HEK293 (cell line): ENCODE results near the gene ZFAND3.

Source experiments
- TCF7L2 ChIP-seq: IDR thresholded peaks from 2 replicates; pipeline ENCODE4 v1.6.1; 2011; ENCODE audit warnings: low read depth, mild to moderate bottlenecking, inconsistent platforms, low read length, moderate library complexity, borderline replicate concordance
- ZBTB1 ChIP-seq: fragments of 450-650 bp; formaldehyde crosslinking; IDR thresholded peaks from 2 replicates; pipeline ENCODE4 v1.5.1; 2016; ENCODE audit warnings: missing biosample characterization, missing genetic modification characterization
- ZNF138 ChIP-seq: fragments of 450-650 bp; formaldehyde crosslinking; IDR thresholded peaks from 2 replicates; pipeline ENCODE4 v1.5.1; 2016; ENCODE audit warnings: missing biosample characterization, missing genetic modification characterization, borderline replicate concordance
- ZNF146 ChIP-seq: fragments of 450-650 bp; formaldehyde crosslinking; IDR thresholded peaks from 2 replicates; pipeline ENCODE4 v1.5.1; 2016; ENCODE audit warnings: missing biosample characterization, missing genetic modification characterization
- TF ChIP-seq, protein P1 (sequence below): fragments of 450-650 bp; formaldehyde crosslinking; IDR thresholded peaks from 2 replicates; pipeline ENCODE4 v1.5.1; 2016; ENCODE audit warnings: missing biosample characterization, missing genetic modification characterization
- TF ChIP-seq, protein P2 (sequence below): fragments of 450-650 bp; formaldehyde crosslinking; IDR thresholded peaks from 2 replicates; pipeline ENCODE4 v1.5.1; 2016; ENCODE audit warnings: missing biosample characterization, missing genetic modification characterization

DNA sequence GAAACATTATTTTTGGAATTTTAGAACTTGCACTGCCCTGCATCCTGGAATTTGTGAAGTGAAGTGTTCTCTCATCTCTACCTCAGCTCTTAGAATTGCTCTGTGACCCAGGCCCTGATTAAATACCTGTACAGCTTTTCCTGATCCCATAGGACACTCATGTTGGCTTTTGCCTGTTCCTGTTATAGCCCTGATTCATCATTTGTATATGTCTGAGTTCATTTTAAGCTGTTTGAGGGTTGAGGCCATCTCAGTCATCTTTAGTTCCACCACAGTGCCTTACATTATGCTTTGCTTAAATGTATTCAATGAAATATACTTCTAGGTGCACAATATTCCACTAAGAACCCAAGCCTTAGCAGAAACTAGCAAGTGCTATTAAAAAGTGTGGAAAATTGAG, 26.4 kb downstream of the ZFAND3 start:
- TF ChIP-seq, protein P1, sequence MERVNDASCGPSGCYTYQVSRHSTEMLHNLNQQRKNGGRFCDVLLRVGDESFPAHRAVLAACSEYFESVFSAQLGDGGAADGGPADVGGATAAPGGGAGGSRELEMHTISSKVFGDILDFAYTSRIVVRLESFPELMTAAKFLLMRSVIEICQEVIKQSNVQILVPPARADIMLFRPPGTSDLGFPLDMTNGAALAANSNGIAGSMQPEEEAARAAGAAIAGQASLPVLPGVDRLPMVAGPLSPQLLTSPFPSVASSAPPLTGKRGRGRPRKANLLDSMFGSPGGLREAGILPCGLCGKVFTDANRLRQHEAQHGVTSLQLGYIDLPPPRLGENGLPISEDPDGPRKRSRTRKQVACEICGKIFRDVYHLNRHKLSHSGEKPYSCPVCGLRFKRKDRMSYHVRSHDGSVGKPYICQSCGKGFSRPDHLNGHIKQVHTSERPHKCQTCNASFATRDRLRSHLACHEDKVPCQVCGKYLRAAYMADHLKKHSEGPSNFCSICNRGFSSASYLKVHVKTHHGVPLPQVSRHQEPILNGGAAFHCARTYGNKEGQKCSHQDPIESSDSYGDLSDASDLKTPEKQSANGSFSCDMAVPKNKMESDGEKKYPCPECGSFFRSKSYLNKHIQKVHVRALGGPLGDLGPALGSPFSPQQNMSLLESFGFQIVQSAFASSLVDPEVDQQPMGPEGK = no peak
- no peak for TF ChIP-seq ZNF138
- TF ChIP-seq TCF7L2 = no peak
- TF ChIP-seq, protein P2, sequence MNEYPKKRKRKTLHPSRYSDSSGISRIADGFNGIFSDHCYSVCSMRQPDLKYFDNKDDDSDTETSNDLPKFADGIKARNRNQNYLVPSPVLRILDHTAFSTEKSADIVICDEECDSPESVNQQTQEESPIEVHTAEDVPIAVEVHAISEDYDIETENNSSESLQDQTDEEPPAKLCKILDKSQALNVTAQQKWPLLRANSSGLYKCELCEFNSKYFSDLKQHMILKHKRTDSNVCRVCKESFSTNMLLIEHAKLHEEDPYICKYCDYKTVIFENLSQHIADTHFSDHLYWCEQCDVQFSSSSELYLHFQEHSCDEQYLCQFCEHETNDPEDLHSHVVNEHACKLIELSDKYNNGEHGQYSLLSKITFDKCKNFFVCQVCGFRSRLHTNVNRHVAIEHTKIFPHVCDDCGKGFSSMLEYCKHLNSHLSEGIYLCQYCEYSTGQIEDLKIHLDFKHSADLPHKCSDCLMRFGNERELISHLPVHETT (tag by site-specific recombination) = no peak
- no peak for TF ChIP-seq ZBTB1 (tag by site-specific recombination)
- no peak for TF ChIP-seq ZNF146 (tag by site-specific recombination)
